Stimulated activated naive CD4-positive, alpha-beta T cell treated with Interleukin-2 at 50 U/mL for 16 hours (primary cell): ENCODE data around the gene HIVEP1.

ENCODE experiments used
- DNase-seq: peaks from one replicate; lab custom pipeline; 2025; lab: John Stamatoyannopoulos, UW

The HIVEP1 gene

GRCh38 chr6:12012038-12012557, at the start of gene HIVEP1:
Gene HIVEP1 (plus strand): TSS chr6:12012312. CDS start chr6:12015629, 3,317 bp downstream.
- DNase-seq = peak; percentile 28

GRCh38 chr6:11963756-11964500, 48.2 kb upstream of the HIVEP1 start:
- no peak for DNase-seq

- DNase-seq = no peak
Measured at GRCh38 chr6:11964729-11965335, 47.3 kb upstream of the HIVEP1 start.

- DNase-seq = no peak
Measured at GRCh38 chr6:11965499-11965898, 46.6 kb upstream of the HIVEP1 start.

- DNase-seq = no peak
Measured at GRCh38 chr6:11968241-11968806, 43.8 kb upstream of the HIVEP1 start.

- no peak for DNase-seq
Measured at GRCh38 chr6:11969092-11969491, 43.0 kb upstream of the HIVEP1 start.

- no peak for DNase-seq
Measured at GRCh38 chr6:11970114-11970513, 42.0 kb upstream of the HIVEP1 start.

GRCh38 chr6:11971154-11971553, 41.0 kb upstream of the HIVEP1 start:
- no peak for DNase-seq

- DNase-seq = no peak
Measured at GRCh38 chr6:11972270-11972669, 39.8 kb upstream of the HIVEP1 start.

- DNase-seq = no peak
Measured at GRCh38 chr6:11972806-11973205, 39.3 kb upstream of the HIVEP1 start.

- DNase-seq = no peak
Measured at GRCh38 chr6:11973238-11973637, 38.9 kb upstream of the HIVEP1 start.

- no peak for DNase-seq
Measured at GRCh38 chr6:11974089-11974488, 38.0 kb upstream of the HIVEP1 start.

GRCh38 chr6:11975353-11975977, 36.6 kb upstream of the HIVEP1 start:
- DNase-seq = no peak

GRCh38 chr6:11976489-11976888, 35.6 kb upstream of the HIVEP1 start:
- DNase-seq = no peak

GRCh38 chr6:11977193-11977592, 34.9 kb upstream of the HIVEP1 start:
- no peak for DNase-seq

GRCh38 chr6:11977738-11978137, 34.4 kb upstream of the HIVEP1 start:
- DNase-seq = no peak

- DNase-seq = no peak
Measured at GRCh38 chr6:11978169-11978987, 33.7 kb upstream of the HIVEP1 start.

- DNase-seq = no peak
Measured at GRCh38 chr6:11979866-11980265, 32.2 kb upstream of the HIVEP1 start.

- no peak for DNase-seq
Measured at GRCh38 chr6:11983306-11983705, 28.8 kb upstream of the HIVEP1 start.

GRCh38 chr6:11987386-11987785, 24.7 kb upstream of the HIVEP1 start:
- no peak for DNase-seq

- DNase-seq = no peak
Measured at GRCh38 chr6:11989386-11989785, 22.7 kb upstream of the HIVEP1 start.

- DNase-seq = no peak
Measured at GRCh38 chr6:11992086-11992485, 20.0 kb upstream of the HIVEP1 start.
